GM18502 (cell line): Measurements from ENCODE around the gene OLFML2A.

Source experiments
- ATAC-seq: cut with Tn5 transposase; IDR thresholded peaks from one replicate; pipeline ENCODE4 v1.9.1; 2021; ENCODE audit warnings: mild to moderate bottlenecking; ENCODE audit not compliant: unreplicated experiment, poor library complexity

Gene OLFML2A

GRCh38 chr9:124774129-124774978 is 2.6 kb upstream of the OLFML2A start:
- no peak for ATAC-seq

DNA sequence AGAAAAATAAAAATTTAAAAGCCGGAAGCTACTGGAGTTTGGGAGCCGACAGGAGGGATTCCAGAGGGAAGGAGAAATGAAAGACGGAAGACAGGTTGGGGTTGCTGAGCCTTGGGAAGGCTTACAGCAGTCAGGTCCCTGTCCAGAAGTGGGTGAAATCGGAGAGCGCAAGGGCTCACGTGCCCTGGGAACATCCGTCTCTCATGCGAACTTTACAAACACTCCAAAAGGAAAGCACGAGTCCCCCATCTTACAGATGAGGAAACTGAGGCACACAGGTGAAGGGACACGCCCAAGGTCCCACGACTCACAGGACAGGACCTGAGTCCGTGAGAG is 347 bp upstream of the OLFML2A start:
- no peak for ATAC-seq

- ATAC-seq, result no peak
These were observed 1.8 kb downstream of the OLFML2A start for GRCh38 chr9:124778575-124779367.

DNA sequence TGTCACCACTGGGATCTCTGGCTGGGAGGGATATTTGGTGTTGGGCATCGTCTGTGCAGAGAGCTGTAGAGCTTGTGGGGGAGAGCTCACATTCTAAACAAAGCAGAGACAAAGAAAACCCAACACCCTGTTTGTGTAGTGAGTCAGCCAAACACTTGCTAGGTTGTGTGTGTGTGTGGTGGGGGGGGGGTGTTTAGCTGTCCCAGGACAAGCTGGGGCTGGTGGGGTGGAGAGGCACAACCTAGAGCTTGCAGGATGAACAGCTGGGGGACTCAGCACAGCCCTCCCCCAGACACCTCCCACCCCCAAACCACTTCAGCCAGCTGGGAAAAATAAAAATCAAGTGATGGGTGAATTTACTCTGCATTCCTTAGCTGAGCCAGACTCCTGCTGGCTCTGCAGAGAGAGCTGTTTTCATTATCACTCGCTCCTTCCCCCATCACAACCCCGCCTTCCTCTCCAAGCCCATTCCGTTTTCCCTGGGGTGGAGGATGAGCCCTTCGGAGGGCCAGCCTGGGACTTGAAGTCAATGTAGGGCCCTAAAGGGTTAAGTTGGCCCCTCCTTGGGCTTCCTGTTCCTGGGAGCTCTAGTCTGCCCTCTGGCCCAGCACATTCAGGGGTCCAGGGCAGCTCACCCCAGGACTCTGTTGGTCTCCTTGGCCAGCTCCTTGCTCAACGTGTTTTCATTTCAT is 2.6 kb downstream of the OLFML2A start:
- no peak for ATAC-seq

GRCh38 chr9:124780060-124780756 is 3.3 kb downstream of the OLFML2A start:
- no peak for ATAC-seq

- ATAC-seq, result no peak
These were observed 3.8 kb downstream of the OLFML2A start for GRCh38 chr9:124780757-124781151.

GRCh38 chr9:124781967-124782660 is 5.2 kb downstream of the OLFML2A start:
- ATAC-seq, result no peak

DNA sequence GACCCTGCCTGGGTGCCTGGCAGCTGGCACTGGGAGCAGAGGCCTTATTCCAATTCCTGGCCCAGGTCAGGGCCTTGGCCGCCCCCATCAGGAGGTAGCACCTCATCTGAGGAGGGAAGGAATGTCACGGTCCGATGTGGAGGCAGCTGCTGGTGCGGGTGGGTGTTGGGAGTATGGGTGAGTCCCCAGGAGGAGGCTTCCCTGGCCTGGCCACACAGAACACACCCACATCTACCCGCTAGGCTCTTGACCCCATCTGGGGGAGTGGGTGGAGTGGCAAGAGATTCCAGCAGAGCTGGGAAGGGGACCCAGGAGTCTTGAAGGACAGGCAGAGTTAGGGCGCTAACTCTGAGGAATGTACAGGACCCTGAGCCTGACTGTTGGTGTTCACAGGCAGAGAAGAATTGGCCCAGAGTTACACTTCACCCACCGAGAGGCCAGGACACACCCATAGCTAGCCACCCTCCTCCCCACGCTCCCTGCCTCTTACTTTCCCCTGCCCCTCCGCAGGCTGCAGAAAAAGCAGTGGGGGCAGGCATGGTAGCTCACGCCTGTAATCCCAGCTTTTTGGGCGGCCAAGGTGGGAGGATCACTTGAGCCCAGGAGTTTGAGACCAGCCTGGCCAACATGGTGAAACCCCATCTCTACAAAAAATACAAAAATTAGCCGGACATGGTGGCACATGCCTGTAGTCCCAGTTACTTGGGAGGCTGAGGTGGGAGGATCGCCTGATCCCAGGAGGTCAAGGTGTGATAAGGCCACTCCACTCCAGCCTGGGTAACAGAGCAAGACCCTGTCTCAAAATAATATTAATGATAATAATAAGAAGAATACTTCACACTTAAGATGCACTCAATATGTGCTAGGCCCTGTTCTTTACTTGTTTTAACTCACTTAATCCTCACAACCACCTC is 6.0 kb downstream of the OLFML2A start:
- ATAC-seq, result no peak

DNA sequence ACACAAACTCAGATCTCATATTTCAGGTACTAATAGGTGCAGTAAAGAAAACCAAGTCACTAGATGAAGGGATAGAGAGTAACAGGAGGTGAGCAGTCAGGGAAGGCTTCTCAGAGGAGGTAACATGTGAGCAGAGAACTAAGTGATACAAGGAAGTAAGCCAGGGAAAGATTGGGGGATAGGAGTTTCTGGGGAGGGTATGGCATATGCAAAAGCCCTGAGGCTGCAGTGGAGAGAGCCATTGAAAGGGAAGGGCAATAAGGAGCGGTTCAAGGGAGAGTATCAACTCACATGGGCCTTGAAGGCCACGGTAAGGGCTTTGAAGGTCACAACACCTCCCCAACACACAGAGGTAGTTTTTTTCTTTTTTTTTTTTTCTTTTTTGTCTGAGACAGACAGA is 6.9 kb downstream of the OLFML2A start:
- no peak for ATAC-seq

- no peak for ATAC-seq
These were observed 7.6 kb downstream of the OLFML2A start for GRCh38 chr9:124784509-124784908.

- ATAC-seq, result no peak
These were observed 10.1 kb downstream of the OLFML2A start for GRCh38 chr9:124786881-124787573.

DNA sequence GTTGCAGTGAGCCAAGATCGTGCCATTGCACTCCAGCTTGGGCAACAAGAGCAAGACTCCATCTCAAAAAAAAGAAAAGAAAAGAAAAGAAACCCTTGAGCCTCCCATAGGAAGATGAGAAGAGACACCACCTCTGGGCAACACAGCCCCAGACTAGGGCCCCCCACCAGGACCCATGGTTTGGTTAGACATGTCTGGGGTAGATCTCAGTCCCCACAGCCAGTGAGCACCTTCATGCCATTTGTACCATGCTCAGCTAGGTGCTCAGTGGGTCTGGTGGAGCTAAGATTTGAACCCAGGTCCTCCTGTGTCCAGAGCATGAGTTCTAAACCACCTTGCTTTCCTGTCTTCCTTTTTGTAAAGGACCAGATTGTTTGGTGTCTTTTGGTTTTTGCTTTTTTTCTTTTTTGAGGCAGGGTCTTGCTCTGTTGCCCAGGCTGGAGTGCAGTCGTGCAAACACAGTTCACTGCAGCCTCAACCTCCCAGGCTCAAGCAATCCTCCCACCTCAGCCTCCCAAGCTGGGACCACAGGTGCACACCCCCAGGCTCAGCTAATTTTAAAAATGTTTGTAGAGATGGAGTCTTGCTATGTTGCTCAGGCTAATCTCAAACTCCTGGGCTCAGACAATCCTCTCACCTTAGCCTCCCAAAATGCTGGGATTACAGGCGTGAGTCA is 11.7 kb downstream of the OLFML2A start:
- no peak for ATAC-seq

GRCh38 chr9:124789531-124789930 is 12.6 kb downstream of the OLFML2A start:
- ATAC-seq, result no peak

DNA sequence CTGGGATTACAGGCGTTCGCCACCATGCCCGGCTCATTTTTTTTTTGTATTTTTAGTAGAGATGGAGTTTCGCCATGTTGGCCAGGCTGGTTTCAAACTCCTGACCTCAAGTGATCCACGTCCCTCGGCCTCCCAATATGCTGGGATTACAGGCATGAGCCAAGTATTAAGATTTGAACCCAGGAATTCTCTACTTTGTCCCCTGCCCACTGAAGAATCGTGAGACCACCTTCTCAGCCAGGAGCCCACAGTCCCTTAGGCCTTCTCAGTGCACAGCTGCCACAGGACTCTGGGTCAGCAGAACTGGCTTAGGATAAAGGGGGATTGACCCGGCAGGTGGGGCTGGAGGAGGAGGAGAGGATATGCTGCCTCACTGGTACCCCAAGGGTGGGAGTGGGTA is 13.4 kb downstream of the OLFML2A start:
- no peak for ATAC-seq

DNA sequence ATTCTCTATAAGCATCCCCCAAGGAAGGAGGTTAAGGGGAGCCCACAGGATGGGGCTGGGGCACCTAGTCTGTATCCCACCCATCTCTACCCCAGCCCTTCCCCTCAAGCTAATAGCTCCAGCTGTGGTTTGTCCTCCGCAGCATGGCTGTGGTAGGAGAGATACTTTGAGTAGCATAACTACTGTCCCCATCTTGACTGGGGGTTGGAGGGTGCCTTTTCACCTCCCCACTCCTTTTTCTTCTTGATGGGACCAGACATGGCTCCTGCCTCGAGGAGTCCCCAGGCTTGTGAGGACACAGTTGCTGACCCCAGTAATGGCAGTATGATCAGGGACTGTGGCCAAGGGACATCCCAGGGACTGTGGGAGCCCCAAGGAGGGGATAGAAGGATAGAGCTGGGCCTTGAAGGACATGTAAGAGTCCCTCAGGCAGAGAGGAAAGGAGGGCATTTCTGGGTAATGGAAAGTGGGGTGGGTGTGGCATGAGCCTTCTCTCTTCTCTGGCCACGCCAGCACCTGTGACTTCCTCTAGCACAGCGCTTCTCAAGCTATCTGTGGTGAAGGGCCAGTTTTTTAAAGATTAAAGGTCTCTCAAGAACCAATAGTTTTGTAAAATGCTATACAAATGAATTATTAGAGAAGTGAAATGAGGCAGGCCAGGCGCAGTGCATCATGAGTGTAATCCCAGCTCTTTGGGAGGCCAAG is 14.0 kb downstream of the OLFML2A start:
- ATAC-seq, result no peak

GRCh38 chr9:124792257-124793014 is 15.5 kb downstream of the OLFML2A start:
- ATAC-seq, result no peak
